Astrocyte of the spinal cord (primary cell): ENCODE data around the gene JMY.

Experiments
- DNase-seq: peaks from one replicate; pipeline ENCODE4 v3.0.0; 2011; ENCODE audit warnings: low read depth, low spot score
- H3K4me3 ChIP-seq: 2 replicates; pipeline ENCODE4 v1.5.1; 2011; ENCODE audit warnings: low read depth, mild to moderate bottlenecking, low read length, moderate library complexity
- in situ Hi-C: cut with HindIII; loops from 2 replicates; pipeline ENCODE4 v1.10.0; 2017; ENCODE audit warnings: low sequenced_read_pairs
- TF ChIP-seq, protein P1 (sequence below): IDR thresholded peaks from 2 replicates; pipeline ENCODE4 v1.5.1; 2012; ENCODE audit warnings: low read depth, mild to moderate bottlenecking, low read length, inconsistent platforms

JMY gene

GRCh38 chr5:79224286-79224984, 11.5 kb upstream of the JMY start:
- TF ChIP-seq, protein P1, sequence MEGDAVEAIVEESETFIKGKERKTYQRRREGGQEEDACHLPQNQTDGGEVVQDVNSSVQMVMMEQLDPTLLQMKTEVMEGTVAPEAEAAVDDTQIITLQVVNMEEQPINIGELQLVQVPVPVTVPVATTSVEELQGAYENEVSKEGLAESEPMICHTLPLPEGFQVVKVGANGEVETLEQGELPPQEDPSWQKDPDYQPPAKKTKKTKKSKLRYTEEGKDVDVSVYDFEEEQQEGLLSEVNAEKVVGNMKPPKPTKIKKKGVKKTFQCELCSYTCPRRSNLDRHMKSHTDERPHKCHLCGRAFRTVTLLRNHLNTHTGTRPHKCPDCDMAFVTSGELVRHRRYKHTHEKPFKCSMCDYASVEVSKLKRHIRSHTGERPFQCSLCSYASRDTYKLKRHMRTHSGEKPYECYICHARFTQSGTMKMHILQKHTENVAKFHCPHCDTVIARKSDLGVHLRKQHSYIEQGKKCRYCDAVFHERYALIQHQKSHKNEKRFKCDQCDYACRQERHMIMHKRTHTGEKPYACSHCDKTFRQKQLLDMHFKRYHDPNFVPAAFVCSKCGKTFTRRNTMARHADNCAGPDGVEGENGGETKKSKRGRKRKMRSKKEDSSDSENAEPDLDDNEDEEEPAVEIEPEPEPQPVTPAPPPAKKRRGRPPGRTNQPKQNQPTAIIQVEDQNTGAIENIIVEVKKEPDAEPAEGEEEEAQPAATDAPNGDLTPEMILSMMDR, result no peak
- no peak overlapping the region for H3K4me3 ChIP-seq
- in situ Hi-C loops, result no loop called here
- DNase-seq, result no peak

GRCh38 chr5:79225026-79225425, 10.9 kb upstream of the JMY start:
- in situ Hi-C loops, result no loop called here
- H3K4me3 ChIP-seq, result no peak overlapping the region
- TF ChIP-seq, protein P1, result no peak
- DNase-seq, result no peak

DNA sequence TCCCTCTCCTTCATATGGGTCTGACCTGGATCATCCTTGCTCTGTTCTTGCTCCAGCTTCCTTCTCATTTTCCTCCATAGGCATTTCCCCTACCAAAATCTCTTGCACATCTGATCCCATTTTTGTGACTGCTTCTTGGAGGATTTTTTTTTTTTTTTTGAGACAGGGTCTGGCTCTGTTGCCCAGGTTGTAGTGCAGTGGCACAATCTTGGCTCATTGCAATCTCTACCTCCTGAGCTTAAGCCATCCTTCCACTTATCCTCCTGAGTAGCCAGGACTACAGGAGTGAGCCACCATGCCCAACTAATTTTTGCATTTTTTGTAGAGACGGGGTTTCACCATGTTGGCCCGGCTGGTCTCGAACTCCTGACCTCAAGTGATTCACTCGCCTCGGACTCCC, 10.5 kb upstream of the JMY start:
- TF ChIP-seq, protein P1, result no peak
- no peak for DNase-seq
- no peak overlapping the region for H3K4me3 ChIP-seq
- in situ Hi-C loops, result no loop called here

DNA sequence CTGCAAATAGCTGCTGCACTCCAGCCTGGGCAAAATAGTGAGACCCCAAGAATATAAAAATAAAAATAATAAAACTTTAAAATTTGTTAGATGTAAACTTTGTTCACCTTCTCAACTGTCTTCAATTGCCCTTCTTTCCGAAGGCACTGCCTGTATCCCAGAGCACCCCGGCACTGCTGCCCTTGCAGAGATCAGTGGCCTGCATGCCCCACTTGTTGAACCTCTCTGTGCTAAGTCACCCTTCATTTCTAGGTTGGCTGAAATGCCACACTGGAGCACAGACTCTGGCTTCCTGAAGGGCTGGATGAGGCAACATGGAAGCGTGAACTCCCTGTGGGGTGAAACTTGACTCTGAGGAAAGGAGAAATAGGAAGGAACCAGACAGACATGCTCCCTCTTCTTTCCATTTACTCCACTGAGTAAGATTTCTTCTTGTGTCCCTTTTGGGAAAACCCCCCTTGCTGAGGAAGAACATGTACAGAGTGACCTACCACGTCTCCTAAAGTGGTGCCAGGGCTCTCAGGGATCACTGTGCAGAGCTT, 8.4 kb upstream of the JMY start:
- in situ Hi-C loops, result no loop called here
- no peak overlapping the region for H3K4me3 ChIP-seq
- TF ChIP-seq, protein P1, result no peak
- DNase-seq, result no peak

DNA sequence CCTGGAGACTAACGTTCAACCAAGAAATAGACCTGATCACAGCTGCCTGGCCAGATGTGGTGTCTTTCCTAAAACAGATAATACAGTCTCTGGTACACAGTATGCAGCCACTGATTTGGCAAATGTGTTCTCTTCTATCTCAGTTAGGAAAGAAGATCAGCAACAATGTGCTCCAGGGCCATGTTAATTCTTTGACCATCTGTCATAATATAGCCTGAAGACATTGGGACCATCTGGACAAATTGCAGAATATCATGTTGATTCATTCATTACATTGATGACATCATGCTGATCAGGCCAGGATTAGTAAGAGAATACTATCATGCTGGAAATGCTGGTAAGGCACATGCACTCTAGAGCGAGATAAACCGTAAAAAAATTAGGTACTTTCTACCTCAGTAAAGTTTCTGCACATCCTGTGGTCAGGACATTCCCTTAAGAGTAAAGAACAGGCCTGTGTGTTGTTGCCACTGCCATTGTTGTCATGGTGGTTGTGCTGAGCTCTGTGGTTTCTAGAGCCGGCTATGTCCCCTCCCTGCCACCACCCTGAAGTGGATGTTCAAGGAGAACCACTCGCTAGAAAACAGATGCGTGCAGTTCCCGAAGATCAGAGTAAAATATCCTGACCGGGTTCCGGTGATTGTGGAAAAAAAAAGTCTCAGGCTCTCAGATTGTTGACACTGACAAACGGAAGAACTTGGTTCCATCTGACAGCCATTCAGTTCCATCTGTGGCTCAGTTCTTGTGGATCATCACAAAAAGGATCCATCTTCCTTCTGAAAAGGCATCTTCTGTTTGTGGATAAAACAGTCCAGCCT, 6.4 kb upstream of the JMY start:
- no peak for DNase-seq
- in situ Hi-C loops, result no loop called here
- no peak overlapping the region for H3K4me3 ChIP-seq
- TF ChIP-seq, protein P1, result no peak

- TF ChIP-seq, protein P1, result no peak
- H3K4me3 ChIP-seq, result peak overlapping the region; percentile 81
- in situ Hi-C loops, result no loop called here
- DNase-seq, result peak; percentile 49
Observed at GRCh38 chr5:79235261-79235633, 684 bp upstream of the JMY start.
